Right cardiac atrium (tissue), 5 donors: Measurements from ENCODE around the gene RAP2A. TPM values are rescaled to one million over a fixed set of nuclear protein-coding genes. Genes with fewer than 3 reads are reported as not detected.
A peak's percentile ranks its signal among the peaks of the same experiment; 100 is the strongest.

Experiments
- ATAC-seq, 2 donors: fragments of 200-7000 bp; cut with Tn5 transposase; one replicate each; pipeline versions ENCODE4 v1.8.0 to v1.9.1; 2020; ENCODE audit warnings: moderate library complexity in 2 of 2, mild to moderate bottlenecking in 1 of 2
- DNase-seq, 3 donors: peaks; one replicate each; pipeline ENCODE4 v3.0.0-alpha.2; 2020
- H3K27ac ChIP-seq: one replicate; pipeline ENCODE4 v1.5.1; 2013; ENCODE audit warnings: mild to moderate bottlenecking, low read length, control low read depth, moderate library complexity
- H3K27me3 ChIP-seq: one replicate; pipeline ENCODE4 v1.6.1; 2013; ENCODE audit not compliant: control insufficient read depth, insufficient read depth
- H3K4me1 ChIP-seq: one replicate; pipeline ENCODE4 v1.6.1; 2013; ENCODE audit warnings: low read length; ENCODE audit not compliant: control insufficient read depth, insufficient read depth
- H3K4me3 ChIP-seq: one replicate; pipeline ENCODE4 v1.5.1; 2013; ENCODE audit warnings: low read length, control low read depth
- H3K9me3 ChIP-seq: one replicate; pipeline ENCODE4 v1.6.1; 2013; ENCODE audit warnings: low read length; ENCODE audit not compliant: control insufficient read depth
- WGBS: extraction: QIAGEN DNeasy Blood & Tissue Kit; methylation state at CpG from one replicate; pipeline ENCODE4 v1.1.7; 2013; 5-methylcytosine and 5-hydroxymethylcytosine counted together
- intact Hi-C, 4 donors: fragments of 100-400 bp; cut with DNase I; formaldehyde crosslinking; loops; one replicate each; pipeline versions ENCODE4 v1.11.0 to v1.14.0; 2022 to 2023
- long read RNA-seq, 4 donors: library from polyadenylated mRNA; unstranded; transcript quantifications; one replicate each; pipeline ENCODE4 v2.0.0, GENCODE V29; 2020 to 2021
- polyA plus RNA-seq: library from polyadenylated mRNA; stranded (reverse); fragments of 200-250 nt; gene quantifications from one replicate; pipeline ENCODE4 v1.2.3, GENCODE V29; 2013
- total RNA-seq, 4 donors: library from RNA; stranded (reverse); fragmentation: NEBNext Ultra II Directional; extraction: Animal tissue kit (Norgen Biotek cat#: 25700); gene quantifications; one replicate each; pipeline ENCODE4 v1.2.1, GENCODE V29; 2021
- donor health status: healthy with polysubstance abuse.
- donor health status: DM: no; HTN: yes; CAD: no.
- donor health status: DM: no; HTN: no; CAD: no.
- donor health status: DM: no; HTN: yes; CAD: no; lungs with severe emphysema.
- donor health status: DM: yes; HTN: yes; CAD: no.

The RAP2A gene
- 10 to 100 TPM; 16.0 to 19.6 (median 17.1) TPM for total RNA-seq
- 6.4 TPM for polyA plus RNA-seq
- long read RNA-seq, donor 1, full-length matches to known transcripts, result 28 of 33 reads
- long read RNA-seq, donor 1, partial matches to known transcripts, result 0 of 33 reads
- long read RNA-seq, donor 1, other reads (novel, unspliced or antisense), result 5 of 33 reads
- long read RNA-seq, donor 2, full-length matches to known transcripts, result 11 of 12 reads
- long read RNA-seq, donor 2, partial matches to known transcripts, result 0 of 12 reads
- long read RNA-seq, donor 2, other reads (novel, unspliced or antisense), result 1 of 12 reads
- long read RNA-seq, donor 3, full-length matches to known transcripts, result 2 of 8 reads
- long read RNA-seq, donor 3, partial matches to known transcripts, result 0 of 8 reads
- long read RNA-seq, donor 3, other reads (novel, unspliced or antisense), result 6 of 8 reads
- long read RNA-seq, donor 4, full-length matches to known transcripts, result 9 of 9 reads
- long read RNA-seq, donor 4, partial matches to known transcripts, result 0 of 9 reads
- long read RNA-seq, donor 4, other reads (novel, unspliced or antisense), result 0 of 9 reads

DNA sequence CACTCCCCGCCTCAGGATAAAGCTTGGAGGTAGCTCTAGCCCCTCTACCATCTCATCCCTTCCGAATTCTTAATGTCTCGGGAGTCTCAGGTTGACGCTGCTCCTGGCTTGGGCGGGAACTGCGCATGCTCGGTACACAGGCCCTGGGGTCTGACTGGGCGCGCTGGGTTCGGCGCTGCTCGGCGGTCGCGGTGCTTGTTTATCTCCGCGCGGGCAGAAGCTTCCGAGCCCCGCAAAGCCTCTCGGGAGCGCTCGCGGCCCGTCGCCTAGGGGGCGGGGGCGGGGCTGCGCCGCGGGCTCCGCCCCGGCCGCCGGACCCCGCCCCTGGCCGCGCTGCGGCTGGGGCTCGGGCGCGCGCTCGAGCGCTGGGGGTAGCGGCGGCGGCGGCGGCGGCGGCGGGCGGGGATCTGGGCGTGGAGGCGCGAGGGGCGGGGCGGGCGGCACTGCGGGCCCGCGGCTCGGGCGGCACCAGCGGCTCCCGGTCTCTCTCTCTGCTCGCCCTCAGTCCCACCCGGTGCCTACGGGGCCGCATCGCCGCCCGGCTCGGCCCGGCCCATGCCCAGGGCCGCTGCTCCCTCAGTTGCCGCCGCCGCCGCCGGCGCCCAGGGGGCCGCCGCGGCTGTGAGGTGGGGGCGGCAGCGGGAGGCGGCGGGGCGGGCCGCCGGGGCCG lies at the start of gene RAP2A:
RAP2A (plus strand) TSS at position 443 of the 670 bp plus-strand sequence. CDS start 302 bp downstream, outside the sequence.
- intact Hi-C loops, result no loop called here
- WGBS, result under 1% methylated on average over 94 of the region's 94 CpGs
- H3K4me1 ChIP-seq, result peaks cover 2% of the 10 kb centered on the region

DNA sequence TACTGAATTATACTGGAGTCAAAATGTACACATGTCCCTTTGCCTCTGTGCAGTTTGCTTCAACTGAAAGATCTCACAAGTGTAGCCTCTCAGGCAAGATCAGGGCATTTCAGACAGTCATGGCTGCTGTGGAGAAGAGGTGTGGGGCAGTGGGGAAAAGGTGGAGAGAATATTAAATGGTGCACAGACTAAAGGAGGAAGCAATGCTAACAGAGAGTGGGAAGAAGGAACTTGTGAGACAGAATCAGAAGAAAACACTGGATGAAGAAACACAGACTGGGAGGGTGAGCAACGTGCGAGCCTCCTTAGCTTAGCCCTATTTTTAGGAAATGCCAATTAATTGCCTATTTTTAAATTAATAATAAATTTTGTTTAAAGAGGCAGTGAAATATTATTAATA lies 49.6 kb upstream of the RAP2A start:
- H3K27me3 ChIP-seq, result no peaks in the 10 kb centered on the region
- peak overlapping the region; percentile 21 for H3K27ac ChIP-seq
- H3K4me3 ChIP-seq, result no peak overlapping the region
- DNase-seq (no peak), ATAC-seq (peak in 1 of 2 donors; percentile 11)
- H3K9me3 ChIP-seq, result no peaks in the 10 kb centered on the region
- peaks cover 6% of the 10 kb centered on the region for H3K4me1 ChIP-seq
- 59% methylated on average over 2 of the region's 2 CpGs for WGBS
- intact Hi-C loops, result no loop called here

More for the DNA sequence above, at the start of gene RAP2A:
- peak within 1 kb of the TSS; percentile 99 for H3K4me3 ChIP-seq
- ATAC-seq, result peak; percentile 86 to 87
- H3K9me3 ChIP-seq, result no peaks in the 10 kb centered on the region
- H3K27ac ChIP-seq, result peak within 1 kb of the TSS; percentile 100
- H3K27me3 ChIP-seq, result no peaks in the 10 kb centered on the region
- DNase-seq, result peak; percentile 93 to 97 (median 96)

DNA sequence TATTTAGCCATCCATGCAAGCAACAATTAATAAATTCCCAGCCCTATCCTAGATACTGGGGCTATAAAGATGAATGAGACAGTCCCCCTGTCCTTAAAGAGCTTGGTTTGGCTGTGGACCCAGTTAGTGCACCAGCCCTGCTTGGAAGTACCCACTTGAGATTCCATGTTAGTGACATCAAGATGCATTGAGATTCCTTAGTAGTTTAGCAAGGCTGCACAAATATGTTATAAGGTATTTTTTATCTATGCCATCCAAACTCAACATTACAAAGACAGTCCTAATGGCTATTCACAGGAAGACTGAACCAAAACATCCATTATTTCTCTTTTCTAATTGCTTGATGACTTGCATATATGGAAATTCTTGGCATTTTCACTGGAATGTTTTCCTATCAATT lies 48.8 kb upstream of the RAP2A start:
- Histone ChIP-seq H3K27me3 (no peaks in the 10 kb centered on the region), H3K27ac (no peak overlapping the region), H3K4me3 (no peak overlapping the region), H3K9me3 (no peaks in the 10 kb centered on the region), H3K4me1 (peaks cover 6% of the 10 kb centered on the region)
- intact Hi-C loops, result no loop called here
- ATAC-seq, result no peak
- no peak for DNase-seq

DNA sequence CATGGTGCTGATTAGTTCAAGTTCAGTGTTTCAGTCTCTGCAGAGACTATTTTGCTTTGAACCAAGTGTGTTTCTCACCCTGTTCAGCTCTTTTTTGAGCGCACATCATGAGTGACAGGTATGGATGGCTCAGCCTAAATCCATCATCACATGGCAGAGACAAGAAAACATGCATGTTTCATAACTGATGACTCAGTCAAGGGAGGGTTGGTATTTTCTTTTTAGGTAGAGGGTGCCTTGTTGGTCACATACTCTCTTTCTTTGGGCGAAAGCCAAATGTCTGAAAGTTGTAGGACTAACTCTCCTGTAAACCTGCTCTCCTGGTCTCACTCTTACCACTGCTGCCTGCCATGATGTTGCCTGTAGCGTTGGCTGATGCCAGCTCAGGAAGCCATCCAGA lies 48.1 kb upstream of the RAP2A start:
- intact Hi-C loops, result no loop called here

DNA sequence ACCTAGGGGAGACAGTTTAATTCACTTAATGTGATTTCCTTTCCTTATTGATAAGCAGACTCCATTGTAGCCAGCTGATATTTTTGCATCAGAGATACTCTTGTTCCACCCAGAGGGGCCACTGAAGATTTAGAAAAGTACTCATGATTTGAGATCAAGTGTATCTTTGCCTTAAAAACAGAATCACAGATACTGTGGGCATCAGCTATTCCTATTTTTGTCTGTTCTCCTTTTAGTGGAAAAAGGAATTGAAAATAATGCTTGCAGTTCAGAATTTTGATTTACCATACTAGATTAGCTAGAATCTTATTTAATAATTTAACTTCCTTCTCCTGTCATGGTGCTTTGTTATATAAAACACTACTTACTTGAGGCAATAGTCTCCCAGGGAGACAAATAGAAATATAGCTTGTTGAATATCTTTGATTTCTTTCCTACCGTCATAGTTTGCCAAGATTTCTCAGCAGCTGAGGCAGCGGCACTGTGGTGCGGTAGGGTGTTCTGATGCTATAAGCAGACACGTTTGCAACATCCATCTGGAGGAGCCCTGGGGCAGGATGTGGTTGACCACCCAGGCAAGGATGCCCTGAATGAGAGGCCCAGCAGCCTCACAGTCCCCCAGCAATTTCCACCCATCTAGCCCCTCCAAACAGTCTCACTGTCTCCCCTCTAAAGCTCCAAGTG lies 47.0 kb upstream of the RAP2A start:
- Histone ChIP-seq H3K4me3 (no peak overlapping the region), H3K4me1 (peaks cover 6% of the 10 kb centered on the region), H3K27me3 (no peaks in the 10 kb centered on the region), H3K9me3 (no peaks in the 10 kb centered on the region), H3K27ac (peak overlapping the region; percentile 40)
- WGBS, result 73% methylated on average over 4 of the region's 4 CpGs
- ATAC-seq, result peak; percentile 46 to 60
- intact Hi-C loops, result no loop called here
- peak; percentile 40 to 55 (median 48) for DNase-seq

More for the DNA sequence above, 48.1 kb upstream of the RAP2A start:
- DNase-seq, result no peak
- no peak for ATAC-seq
- Histone ChIP-seq H3K4me1 (peaks cover 6% of the 10 kb centered on the region), H3K9me3 (no peaks in the 10 kb centered on the region), H3K27me3 (no peaks in the 10 kb centered on the region), H3K4me3 (no peak overlapping the region), H3K27ac (no peak overlapping the region)
- WGBS, result 92% methylated on average over 3 of the region's 3 CpGs

DNA sequence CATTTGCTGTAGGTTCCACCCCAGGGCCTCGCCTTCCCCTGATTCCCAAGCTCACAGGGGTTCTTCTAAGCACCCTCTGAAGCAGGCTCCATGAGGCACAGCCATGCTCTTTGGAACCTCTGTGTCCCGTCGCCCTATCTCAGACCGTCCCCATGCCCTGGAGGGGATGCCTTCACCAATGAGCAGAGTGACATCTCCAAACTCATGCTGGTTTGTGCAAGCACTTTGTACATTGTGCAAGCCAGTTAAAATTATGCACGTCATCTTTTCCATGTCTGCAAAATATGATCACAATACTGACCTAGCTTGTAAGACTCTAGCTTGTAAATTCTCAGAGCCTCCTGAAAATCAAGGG lies 46.5 kb upstream of the RAP2A start:
- ATAC-seq (peak; percentile 42 to 68), DNase-seq (peak in 1 of 3 donors; percentile 42)
- Histone ChIP-seq H3K9me3 (no peaks in the 10 kb centered on the region), H3K27me3 (no peaks in the 10 kb centered on the region), H3K4me3 (no peak overlapping the region), H3K4me1 (peaks cover 6% of the 10 kb centered on the region), H3K27ac (peak overlapping the region; percentile 40)
- intact Hi-C loops, result no loop called here
- 91% methylated on average over 5 of the region's 5 CpGs for WGBS

DNA sequence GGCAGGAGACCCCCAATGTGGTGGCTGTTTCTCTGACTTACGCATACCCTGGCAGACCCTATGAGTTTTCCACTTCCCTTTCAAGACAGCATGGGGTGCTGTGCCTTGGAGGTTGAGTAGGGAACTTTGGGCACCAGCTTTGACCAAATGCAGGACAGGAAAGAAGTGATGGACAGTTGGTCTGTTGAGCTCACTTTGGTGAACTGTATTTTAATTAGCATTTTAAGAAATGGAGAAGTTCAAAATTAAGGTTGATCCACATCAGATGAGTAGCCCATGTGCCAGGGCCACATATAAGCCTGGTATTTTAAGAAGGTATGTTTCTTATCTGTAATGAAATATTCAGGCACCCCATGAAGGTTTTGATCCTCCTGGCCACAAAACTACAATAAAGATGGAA lies 46.1 kb upstream of the RAP2A start:
- ATAC-seq (peak; percentile 29 to 46), DNase-seq (peak in 1 of 3 donors; percentile 38)
- H3K9me3 ChIP-seq, result no peaks in the 10 kb centered on the region
- H3K27ac ChIP-seq, result no peak overlapping the region
- peaks cover 6% of the 10 kb centered on the region for H3K4me1 ChIP-seq
- 91% methylated on average over 1 of the region's 1 CpG for WGBS
- H3K4me3 ChIP-seq, result no peak overlapping the region
- no peaks in the 10 kb centered on the region for H3K27me3 ChIP-seq
- intact Hi-C loops, result no loop called here

DNA sequence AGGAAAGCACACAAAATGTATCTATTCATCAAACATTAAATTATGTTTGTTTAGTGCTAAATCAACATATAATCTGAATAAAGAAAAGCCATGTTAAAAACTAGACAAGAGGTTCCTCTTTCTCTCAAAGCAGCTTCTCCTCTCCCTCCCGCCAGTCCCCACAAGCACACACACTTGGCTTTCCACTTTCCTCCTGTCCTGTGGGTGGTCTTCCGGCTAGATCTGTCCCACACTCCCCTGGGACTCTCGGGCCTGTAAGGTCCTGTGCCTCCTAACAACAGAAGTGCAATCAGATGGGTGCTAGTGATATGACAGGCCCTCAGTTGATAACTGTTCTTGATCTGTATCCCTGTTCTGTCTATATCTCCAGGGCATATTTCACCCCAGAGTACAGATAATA lies 45.6 kb upstream of the RAP2A start:
- Histone ChIP-seq H3K27me3 (no peaks in the 10 kb centered on the region), H3K4me3 (no peak overlapping the region), H3K4me1 (peaks cover 6% of the 10 kb centered on the region), H3K9me3 (no peaks in the 10 kb centered on the region), H3K27ac (peak overlapping the region; percentile 7)
- ATAC-seq (no peak), DNase-seq (peak in 1 of 3 donors; percentile 29)
- WGBS, result 60% methylated on average over 3 of the region's 3 CpGs
- intact Hi-C loops, result no loop called here

DNA sequence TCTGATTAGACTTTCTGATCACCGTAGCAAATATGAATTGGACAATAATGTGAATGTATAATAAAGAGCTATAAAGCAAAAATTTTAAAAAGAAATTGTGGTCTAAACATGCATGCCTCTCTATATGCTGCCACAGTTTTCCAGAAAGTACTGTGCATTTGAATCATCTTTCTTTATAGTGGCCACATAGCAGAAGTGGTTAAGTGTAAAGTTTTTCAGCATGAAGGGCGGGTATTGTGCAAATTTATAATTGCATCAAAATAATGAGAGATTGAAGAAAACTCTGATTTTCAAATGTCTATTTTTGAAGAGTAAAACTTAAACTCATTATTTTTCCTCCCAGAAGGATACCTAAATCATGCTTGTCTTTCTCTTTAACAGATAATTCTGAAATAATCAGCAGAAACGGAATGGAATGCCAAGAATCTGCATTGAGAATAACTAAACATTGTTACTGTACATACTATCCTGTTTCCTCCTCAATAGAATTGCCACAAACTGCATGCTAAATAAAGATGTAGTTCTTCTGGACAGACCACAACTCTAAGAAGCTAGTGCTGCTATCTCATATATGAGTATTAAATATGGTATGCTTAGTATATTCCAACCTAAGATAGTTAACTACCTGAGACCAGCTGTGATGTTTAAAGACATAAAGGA lies 42.9 kb upstream of the RAP2A start:
- H3K9me3 ChIP-seq, result no peaks in the 10 kb centered on the region
- H3K4me3 ChIP-seq, result no peak overlapping the region
- H3K4me1 ChIP-seq, result peaks cover 3% of the 10 kb centered on the region
- ATAC-seq (no peak), DNase-seq (no peak)
- intact Hi-C loops, result no loop called here
- no peak overlapping the region for H3K27ac ChIP-seq
- no peaks in the 10 kb centered on the region for H3K27me3 ChIP-seq
- WGBS, result 69% methylated on average over 3 of the region's 3 CpGs

DNA sequence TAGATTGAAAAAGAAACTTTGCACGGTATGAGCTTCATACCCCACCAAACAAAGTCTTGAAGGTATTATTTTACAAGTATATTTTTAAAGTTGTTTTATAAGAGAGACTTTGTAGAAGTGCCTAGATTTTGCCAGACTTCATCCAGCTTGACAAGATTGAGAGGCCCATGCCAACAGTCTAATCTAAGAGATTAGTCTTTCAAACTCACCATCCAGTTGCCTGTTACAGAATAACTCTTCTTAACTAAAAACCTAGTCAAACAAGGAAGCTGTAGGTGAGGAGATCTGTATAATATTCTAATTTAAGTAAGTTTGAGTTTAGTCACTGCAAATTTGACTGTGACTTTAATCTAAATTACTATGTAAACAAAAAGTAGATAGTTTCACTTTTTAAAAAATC lies 41.9 kb upstream of the RAP2A start:
- Histone ChIP-seq H3K4me3 (no peak overlapping the region), H3K4me1 (peaks cover 2% of the 10 kb centered on the region), H3K27ac (no peak overlapping the region), H3K9me3 (no peaks in the 10 kb centered on the region), H3K27me3 (no peaks in the 10 kb centered on the region)
- WGBS, result 76% methylated on average over 1 of the region's 1 CpG
- ATAC-seq (no peak), DNase-seq (no peak)
- intact Hi-C loops, result no loop called here
